Inflammatory macrophage (primary cell): ENCODE results near the gene PSMD6.

Experiments
- DNase-seq, 2 donors: peaks; one replicate each; pipeline ENCODE4 v3.0.0-alpha.2; 2020 to 2022

PSMD6 gene

GRCh38 chr3:63976872-63977200 is 46.5 kb downstream of the PSMD6 start:
- DNase-seq, result no peak

DNA sequence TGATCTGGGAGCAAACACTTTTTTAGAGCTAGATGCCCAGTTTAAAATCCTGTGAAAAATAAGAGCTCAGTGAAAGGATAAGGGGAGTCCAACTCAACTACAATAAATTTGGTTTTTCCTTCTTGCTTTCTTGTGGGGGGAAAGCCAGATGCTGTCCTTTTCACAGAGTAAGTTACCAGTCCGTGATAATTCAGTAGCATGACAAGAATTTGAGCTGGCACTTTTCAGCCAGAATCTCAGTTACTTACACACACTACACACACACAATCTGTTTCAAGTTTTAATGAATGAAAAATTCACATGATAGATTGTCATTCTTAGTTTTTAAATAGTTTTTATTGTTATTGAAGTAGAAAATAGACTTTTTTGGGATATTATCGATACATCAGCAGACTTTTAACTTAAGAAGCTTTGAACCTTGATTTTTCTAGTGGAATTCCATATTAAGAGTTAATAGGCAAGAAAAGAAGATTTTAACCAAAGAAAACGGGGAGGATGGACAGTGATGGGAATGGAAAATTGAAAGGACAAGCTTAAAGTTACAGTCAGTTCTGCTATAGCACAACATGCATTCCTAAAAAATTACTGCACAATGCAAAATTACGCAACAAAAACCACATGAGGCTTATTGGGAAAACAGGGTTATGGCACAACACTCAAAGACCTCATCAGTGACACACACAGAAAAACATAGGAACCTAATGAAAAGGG is 47.0 kb downstream of the PSMD6 start:
- peak; percentile 88 to 97 for DNase-seq

GRCh38 chr3:63975723-63976122 is 47.6 kb downstream of the PSMD6 start:
- DNase-seq, result peak; percentile 24 to 37

GRCh38 chr3:63974451-63974850 is 48.8 kb downstream of the PSMD6 start:
- DNase-seq, result peak in 1 of 2 donors; percentile 23

- no peak for DNase-seq
Measured at GRCh38 chr3:63973406-63973805, 49.9 kb downstream of the PSMD6 start.

GRCh38 chr3:63972987-63973386 is 50.3 kb downstream of the PSMD6 start:
- no peak for DNase-seq

GRCh38 chr3:63972196-63972595 is 51.1 kb downstream of the PSMD6 start:
- no peak for DNase-seq

GRCh38 chr3:63970631-63971475 is 52.4 kb downstream of the PSMD6 start:
- DNase-seq, result peak in 1 of 2 donors; percentile 12

- DNase-seq, result no peak
Measured at GRCh38 chr3:63969876-63970275, 53.4 kb downstream of the PSMD6 start.

- no peak for DNase-seq
Measured at GRCh38 chr3:63968612-63969350, 54.5 kb downstream of the PSMD6 start.

DNA sequence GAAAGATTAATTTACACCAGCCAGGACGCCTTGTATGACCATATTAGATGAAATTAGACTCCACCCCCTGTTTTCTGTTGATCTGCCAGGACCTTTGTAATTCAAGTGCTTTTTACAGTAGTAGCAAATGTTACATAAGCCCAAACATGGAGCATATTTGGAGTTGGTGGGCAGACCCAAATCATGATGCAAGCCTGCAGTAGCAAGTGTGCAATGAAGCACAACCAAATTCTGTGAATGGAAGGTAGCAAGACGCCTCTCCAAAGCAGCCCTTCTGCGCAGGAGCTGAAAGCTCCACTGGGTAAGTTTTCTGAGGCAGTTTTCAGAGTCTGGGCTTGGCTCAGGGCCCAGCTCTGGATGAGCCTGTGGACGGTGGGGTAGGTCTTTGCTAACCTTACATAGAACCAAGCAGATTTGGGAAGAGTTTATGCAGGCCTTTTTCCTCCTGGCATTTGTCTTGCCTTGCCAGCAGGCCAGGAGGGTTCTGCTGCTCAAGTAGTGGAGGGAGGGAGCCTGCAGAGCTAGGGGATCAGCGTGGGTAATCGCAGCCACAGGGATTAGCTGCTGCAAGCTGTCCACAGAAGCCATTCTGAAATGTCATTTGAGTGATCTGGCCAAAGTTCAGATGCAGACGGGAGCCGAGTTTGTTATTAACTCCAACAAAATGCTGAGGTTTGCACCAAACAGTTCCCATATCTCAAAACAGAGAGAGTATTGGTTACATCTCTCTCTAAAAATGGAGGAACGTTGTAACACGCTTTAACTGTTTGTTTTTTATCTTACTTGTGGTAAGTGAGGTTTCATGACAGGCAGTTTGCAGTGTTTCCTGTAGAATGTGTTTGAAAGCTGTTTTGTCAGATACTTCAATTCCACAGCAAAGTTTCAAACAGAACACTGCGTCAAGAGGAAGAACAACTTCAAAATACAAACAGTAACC is 55.4 kb downstream of the PSMD6 start:
- peak; percentile 41 to 50 for DNase-seq

GRCh38 chr3:63966871-63967270 is 56.4 kb downstream of the PSMD6 start:
- DNase-seq, result no peak

- no peak for DNase-seq
Measured at GRCh38 chr3:63966007-63966406, 57.3 kb downstream of the PSMD6 start.

- peak; percentile 26 to 36 for DNase-seq
Measured at GRCh38 chr3:63964681-63965485, 58.4 kb downstream of the PSMD6 start.

DNA sequence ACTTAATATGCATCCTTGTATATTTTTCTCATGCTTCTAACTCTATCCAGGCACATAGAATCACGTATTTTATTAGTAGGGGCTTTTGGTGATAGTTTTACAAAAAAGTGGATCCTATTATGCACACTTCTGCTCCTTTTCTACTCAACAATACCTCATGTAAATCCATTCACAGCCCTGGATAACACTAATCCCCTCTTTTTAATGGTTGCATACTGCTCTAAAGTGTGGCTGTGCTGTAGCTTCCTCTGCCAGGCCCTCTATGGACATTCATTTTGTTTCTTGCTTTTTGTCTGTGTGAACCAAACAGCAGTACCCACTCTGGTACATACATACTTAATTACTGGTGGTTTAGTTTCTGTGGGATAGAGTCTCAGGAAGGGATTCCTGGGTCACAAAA is 59.8 kb downstream of the PSMD6 start:
- DNase-seq, result no peak

GRCh38 chr3:63961891-63962290 is 61.4 kb downstream of the PSMD6 start:
- DNase-seq, result no peak
